Measurements from ENCODE around the gene ARPC1A.

ARPC1A gene

GRCh38 chr7:99410635-99411034 lies 84.9 kb downstream of the ARPC1A start:
- no peak for DNase-seq

- peak; percentile 61 for DNase-seq
Observed at GRCh38 chr7:99415513-99416127, 89.9 kb downstream of the ARPC1A start.
